ENCODE results near the gene LTBP2.

The LTBP2 gene

DNA sequence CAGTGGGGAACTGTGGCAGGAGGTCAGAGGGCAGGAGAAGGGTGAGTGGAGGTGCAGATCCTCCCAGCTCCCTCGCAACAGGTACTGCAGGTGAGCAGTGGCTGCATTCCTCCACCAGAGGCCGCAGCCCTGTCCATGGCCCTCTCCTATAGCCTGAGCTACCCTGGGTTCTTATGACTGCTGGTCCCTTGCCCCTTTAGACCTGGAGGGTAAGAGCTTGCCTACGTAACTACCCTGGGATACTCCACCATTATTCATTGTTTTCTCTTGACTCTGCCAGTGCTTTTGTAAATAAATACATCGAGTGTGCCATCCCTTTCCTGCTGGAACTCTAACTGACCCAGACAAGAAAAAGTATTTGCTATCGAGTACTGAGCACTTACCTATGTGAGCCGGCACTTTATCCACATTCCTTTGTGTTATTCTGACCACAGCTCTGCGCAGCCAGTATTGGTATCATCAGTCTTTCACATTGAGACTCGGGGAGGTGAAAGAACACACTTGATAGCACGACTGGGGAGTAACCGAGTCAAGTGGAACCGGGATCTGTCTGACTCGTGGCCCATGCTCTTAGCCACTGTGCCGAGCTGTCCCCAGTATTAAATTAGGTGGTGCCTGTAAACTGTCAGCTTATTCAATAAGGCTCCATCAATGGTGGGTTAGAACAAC lies 38.5 kb downstream of the LTBP2 start:
- no peak for DNase-seq (ENCODE audit: low read depth in 2 of 2)

DNA sequence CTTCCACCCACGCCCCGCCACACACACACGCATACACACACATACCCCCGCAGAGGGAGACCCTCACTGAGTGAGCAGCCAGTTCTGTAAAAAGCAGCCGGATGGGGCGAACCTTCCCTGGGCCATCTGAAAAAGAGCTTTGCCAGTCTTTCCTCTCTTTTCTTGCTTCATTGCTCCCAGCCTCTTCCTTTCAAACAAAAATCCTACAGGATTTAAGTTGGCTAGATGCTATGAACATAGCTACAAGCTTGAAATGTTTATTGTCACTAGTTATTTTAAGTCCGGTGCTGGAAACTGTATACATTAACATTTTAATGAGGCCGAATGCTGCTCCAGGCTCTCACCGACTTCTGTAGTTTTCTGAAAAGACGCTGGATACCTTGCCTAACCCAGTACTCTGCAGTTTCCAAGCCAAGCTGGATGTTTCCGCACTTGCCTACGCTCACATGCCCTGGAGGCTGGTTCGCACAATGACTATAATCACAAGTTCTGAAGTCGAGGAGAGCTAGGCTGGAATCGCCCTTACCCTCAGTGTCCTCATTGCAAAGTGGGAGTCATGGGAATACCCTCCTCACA lies 39.2 kb downstream of the LTBP2 start:
- no peak for DNase-seq (ENCODE audit: low read depth in 2 of 2)

DNA sequence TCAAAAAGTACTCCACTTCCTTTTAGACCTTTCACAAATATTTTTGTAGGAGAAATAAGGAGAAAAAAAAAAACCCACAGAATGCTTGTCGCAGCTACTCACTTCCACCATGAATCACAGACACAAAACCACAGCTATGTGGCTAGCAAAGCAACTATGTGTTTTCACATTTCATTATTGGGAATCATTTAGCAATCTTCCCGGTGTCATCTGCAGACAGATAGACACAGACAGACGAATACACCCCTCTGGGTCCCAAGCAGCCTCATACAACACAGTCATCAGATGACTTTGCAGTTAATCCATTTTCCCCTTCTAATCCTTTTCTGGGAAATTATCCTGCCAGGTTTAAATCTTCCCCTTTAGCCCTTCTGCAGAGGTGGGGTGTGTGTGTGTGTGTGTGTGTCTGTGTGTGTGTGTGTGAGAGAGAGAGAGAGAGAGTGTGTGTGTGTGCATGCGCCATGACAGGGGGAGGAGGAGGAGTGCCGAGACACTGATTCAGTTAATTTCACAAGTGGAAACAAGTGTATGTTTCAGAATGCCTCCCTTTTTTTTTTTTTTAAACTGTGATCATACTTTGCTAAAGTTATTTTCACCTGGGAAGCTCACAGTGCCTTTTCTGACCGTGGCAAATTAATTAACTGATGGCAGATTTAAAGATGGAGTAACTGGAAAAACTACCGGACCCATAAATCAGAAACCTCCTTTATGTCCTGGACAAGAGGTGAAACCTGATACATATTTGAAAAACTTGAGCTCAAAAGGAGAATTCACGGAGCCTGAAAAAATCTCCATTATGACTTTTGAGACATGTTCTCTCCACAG lies 39.9 kb downstream of the LTBP2 start:
- no peak for DNase-seq (ENCODE audit: low read depth in 2 of 2)

DNA sequence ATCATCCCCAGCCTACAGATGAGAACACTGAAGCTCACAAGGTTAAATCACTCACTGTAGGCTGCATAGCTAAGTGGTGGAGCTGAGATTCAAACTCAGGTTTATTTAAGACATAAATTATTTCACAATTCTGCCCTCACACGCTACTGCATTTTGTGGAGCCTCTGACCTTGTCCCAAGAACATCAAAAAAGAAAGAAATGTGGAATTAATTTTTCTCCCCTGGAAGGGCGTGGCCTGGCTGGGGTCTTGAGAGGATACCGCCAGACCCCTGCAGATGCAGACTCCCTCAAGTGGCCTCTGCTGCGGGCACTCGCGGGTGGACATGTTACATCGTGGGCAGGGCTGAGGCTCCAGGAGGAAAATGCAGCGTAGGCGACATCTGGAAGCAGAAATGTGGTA lies 40.6 kb downstream of the LTBP2 start:
- no peak for DNase-seq (ENCODE audit: low read depth in 2 of 2)

- DNase-seq (ENCODE audit: low read depth in 2 of 2), result no peak
Measured at GRCh38 chr14:74570696-74571095, 41.3 kb downstream of the LTBP2 start.

DNA sequence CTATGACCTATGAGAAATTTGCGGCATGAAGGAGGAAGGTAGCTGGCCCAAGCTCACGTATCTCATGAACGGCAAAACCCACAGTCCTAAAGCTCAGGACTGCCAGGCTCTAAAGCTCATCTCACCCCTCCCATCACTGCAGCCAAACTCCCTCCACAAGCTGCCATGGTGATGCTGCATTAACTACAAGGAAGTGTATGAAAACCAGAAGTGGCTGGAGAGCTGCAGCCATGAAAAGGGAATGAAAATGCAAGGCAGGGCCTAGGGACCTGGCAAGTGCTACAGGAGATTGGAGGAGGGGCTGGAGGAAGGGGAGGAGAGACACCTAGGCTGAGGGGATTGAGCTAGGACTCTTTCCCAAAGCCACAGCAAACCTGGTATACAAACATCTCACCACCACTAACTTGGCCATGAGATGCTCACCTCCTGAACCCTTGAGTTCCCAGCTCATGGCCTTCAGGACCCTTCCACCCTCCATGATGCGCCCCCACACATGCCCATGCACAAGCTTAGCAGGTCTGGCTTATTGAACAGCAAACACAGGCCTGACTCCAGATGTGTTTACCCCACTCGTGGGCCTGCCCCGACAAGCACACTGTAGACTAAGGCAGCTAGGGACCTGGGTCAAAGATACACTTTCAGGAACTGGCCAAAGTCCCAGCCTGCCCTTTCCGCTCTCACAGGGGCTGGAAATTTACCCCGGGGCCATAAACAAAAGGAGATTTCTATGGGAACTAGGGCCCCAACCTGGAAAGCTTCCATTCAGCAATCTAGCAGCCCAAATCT lies 42.0 kb downstream of the LTBP2 start:
- DNase-seq (ENCODE audit: low read depth in 2 of 2), result no peak

- DNase-seq (ENCODE audit: low read depth in 2 of 2), result no peak
Measured at GRCh38 chr14:74569387-74569786, 42.6 kb downstream of the LTBP2 start.

- no peak for DNase-seq (ENCODE audit: low read depth in 2 of 2)
Measured at GRCh38 chr14:74568911-74569310, 43.1 kb downstream of the LTBP2 start.

GRCh38 chr14:74568380-74568649 lies 43.7 kb downstream of the LTBP2 start:
- DNase-seq (ENCODE audit: low read depth in 2 of 2), result no peak

- DNase-seq (ENCODE audit: low read depth in 2 of 2), result no peak
Measured at GRCh38 chr14:74567646-74568379, 44.2 kb downstream of the LTBP2 start.

- DNase-seq (ENCODE audit: low read depth in 2 of 2), result no peak
Measured at GRCh38 chr14:74567219-74567618, 44.8 kb downstream of the LTBP2 start.

DNA sequence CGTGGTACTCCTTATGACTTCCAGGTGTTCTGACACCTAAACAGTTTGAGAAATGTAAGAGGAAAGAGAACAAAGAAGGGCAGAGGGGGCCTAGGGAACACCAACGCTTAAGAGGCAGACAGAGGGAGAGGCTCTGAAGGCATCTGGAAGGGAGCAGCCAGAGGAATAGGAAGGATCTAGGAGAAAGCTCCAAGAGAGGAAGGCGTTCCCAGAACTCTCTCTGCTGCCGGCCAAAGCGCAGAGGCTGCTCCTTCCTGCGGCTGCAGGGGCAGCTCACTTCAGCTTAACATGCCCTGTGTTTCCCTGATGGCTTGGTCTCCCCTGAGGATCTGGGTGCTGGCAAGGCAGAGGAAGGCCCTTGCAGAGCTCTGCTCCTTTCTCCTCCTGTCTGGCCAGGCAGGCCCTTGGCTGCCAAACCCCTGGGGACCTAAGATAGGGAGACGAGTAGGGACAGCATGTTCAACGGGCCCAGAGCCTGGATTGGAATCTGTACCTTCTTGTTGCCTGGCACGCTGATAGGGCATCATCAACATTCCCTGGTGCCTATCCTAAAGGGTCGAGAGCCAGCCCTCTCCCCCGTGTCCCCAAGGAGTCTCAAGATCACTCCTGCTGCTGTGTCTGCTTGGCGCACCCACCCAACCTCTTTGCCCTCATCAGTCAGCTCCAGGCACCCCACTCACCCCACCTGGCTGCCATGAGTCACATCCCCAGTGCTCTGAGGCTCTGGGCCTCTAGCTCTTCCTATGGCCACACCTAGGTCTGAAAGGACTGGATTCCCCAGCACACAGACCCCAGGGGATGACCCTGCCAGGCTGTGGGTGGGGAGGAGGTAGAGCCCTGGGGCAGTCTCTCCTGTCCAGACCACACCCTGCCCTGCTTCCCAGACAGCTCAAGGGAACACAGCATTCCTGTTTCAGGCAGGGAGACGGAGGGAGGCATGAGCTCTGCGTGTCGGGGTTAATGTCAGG lies 45.6 kb downstream of the LTBP2 start:
- no peak for DNase-seq (ENCODE audit: low read depth in 2 of 2)

- no peak for DNase-seq (ENCODE audit: low read depth in 2 of 2)
Measured at GRCh38 chr14:74563586-74564159, 48.4 kb downstream of the LTBP2 start.

DNA sequence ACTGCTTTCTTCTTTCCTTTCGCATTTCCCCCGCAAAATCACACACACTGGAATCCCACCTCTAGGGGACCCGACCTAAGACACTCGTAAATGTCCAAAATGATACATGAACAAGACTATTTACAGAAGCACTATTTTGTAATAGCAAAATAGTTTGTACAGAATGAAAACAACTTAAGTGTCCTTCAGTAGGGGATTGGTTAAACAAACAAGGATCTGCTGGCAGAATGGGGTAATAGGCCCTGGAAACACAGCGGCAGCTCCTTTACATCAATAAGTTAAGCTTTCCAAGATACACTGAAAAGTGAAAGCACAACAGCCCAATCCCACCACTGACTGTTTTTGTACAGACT lies 48.8 kb downstream of the LTBP2 start:
- no peak for DNase-seq (ENCODE audit: low read depth in 2 of 2)

GRCh38 chr14:74562515-74563232 lies 49.4 kb downstream of the LTBP2 start:
- DNase-seq (ENCODE audit: low read depth in 2 of 2), result no peak

- DNase-seq (ENCODE audit: low read depth in 2 of 2), result no peak
Measured at GRCh38 chr14:74558655-74559054, 53.4 kb downstream of the LTBP2 start.

DNA sequence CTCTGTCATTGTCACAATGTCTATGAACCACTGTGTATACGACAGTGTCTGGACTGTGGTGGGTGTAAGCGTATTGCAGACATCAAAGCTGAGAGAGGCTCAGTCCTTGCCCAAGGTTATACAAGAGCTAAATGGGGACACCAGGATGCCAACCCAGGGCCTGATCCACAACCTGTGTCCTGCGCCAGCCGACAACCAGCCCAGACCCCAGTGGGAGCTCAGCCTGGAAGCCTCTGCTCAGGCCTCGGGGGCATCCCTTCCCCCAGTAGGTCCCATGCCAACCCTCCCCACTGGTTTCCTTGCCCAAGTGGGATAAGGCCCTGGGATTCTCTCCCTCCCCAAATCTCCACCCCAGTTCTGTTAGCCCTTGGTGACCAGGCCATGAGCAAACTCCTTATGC lies 54.3 kb downstream of the LTBP2 start:
- no peak for DNase-seq (ENCODE audit: low read depth in 2 of 2)

DNA sequence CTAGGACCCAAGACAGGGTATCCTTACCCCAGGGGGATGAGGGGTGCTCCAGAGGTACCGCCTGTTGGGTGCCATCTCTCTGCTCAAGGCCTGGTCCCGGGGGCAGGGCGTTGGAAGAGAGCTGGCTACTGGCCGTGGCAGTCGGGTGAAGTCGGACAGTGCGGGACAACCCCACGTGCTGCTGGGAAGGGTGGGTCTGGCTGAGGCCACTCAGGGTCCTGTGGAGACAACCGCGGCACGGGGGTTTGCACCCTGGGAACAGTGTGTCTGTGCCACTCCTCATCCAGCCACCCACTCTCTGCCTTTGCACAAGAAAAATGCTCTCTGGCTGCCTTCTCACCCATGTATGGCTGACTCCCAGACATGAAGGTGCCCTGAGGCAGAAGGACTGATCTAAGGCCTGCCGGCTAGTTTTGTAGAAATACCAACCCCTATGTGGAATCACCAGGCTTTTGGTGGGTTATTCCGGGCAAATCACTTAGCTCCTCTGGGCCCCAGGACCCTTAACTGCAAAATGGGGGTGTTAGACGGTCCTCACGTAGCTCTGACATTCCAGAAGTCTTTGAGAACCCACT lies 56.5 kb downstream of the LTBP2 start:
- no peak for DNase-seq (ENCODE audit: low read depth in 2 of 2)

- DNase-seq (ENCODE audit: low read depth in 2 of 2), result no peak
Measured at GRCh38 chr14:74554742-74555362, 57.2 kb downstream of the LTBP2 start.

Measured in stimulated activated CD4-positive, alpha-beta T cell treated with anti-CD3 and anti-CD28 coated beads, Interleukin-12 subunit alpha, Interleukin-12 subunit beta, amount 100 ng/mL, for 24 hours (primary cell).